GM23248 (cell line): Measurements from ENCODE around the gene DLG4.

Experiments
- EZH2 ChIP-seq: fragments of 200-600 bp; sonication (generic); IDR thresholded peaks from 2 replicates; pipeline ENCODE4 v1.6.1; 2018; ENCODE audit warnings: antibody characterized with exemption, mild to moderate bottlenecking; ENCODE audit not compliant: insufficient read depth, poor library complexity, severe bottlenecking
- EZH2phosphoT487 ChIP-seq: fragments of 200-600 bp; sonication (generic); IDR thresholded peaks from 2 replicates; pipeline ENCODE4 v1.6.1; 2018; ENCODE audit warnings: antibody characterized with exemption, moderate library complexity, mild to moderate bottlenecking, low read depth; ENCODE audit not compliant: insufficient read depth

GRCh38 chr17:7241090-7241733, 21.6 kb upstream of the DLG4 start:
- TF ChIP-seq EZH2 (no peak), EZH2phosphoT487 (no peak)
